Measurements from ENCODE around the gene SCAMP2.

DNA sequence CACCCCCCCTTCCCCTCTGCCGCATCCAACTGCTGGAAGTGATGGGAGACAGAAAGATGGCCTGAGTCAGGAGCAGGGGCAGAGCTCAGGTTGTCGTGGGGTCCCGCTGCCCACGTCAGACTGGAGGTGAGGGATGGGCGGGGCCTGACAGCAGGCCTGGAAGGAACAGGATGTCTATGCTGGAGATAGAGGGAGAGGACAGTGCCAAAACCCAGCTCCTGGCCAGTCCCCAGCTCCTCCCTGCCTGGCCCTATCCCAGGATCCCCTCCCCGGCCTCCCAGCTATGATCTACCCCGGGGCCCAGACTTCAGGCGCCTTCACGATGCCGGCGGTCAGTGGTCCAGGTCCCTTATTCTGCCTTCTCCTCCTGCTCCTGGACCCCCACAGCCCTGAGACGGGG, 60.6 kb downstream of the SCAMP2 start, which contains the start of gene LMAN1L:
- TF ChIP-seq, protein P1, sequence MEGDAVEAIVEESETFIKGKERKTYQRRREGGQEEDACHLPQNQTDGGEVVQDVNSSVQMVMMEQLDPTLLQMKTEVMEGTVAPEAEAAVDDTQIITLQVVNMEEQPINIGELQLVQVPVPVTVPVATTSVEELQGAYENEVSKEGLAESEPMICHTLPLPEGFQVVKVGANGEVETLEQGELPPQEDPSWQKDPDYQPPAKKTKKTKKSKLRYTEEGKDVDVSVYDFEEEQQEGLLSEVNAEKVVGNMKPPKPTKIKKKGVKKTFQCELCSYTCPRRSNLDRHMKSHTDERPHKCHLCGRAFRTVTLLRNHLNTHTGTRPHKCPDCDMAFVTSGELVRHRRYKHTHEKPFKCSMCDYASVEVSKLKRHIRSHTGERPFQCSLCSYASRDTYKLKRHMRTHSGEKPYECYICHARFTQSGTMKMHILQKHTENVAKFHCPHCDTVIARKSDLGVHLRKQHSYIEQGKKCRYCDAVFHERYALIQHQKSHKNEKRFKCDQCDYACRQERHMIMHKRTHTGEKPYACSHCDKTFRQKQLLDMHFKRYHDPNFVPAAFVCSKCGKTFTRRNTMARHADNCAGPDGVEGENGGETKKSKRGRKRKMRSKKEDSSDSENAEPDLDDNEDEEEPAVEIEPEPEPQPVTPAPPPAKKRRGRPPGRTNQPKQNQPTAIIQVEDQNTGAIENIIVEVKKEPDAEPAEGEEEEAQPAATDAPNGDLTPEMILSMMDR (conservative IDR thresholded peaks at IDR 0.05 in 1 of 2, IDR thresholded peaks at IDR 0.05 in 1 of 2; ENCODE audit: low read depth in 1 of 2, low read length in 2 of 2): no peak
- no peak for TF ChIP-seq EZH2 (IDR thresholded peaks at IDR 0.05; ENCODE audit: low read length, missing control alignments)
